ENCODE measurements around the gene ADIG. TPM values are rescaled to one million over a fixed set of nuclear protein-coding genes. Genes with fewer than 3 reads are reported as not detected.

ADIG gene
- total and polyA plus RNA-seq, 2 of the 13 experiments (the other 11 are each of a cell fraction or from before 2014, with no cell fraction given) = 0.15 TPM; not detected in 1

- TF ChIP-seq ZNF362 (CRISPR knock-in tag; IDR thresholded peaks at IDR 0.05; ENCODE audit: borderline replicate concordance) = 0 out of 2 replicates have a peak, but pooled peaks have one; percentile 55
- peak; percentile 2; the same call in 1 of the 2 replicates for TF ChIP-seq STAG1 (CRISPR knock-in tag; IDR thresholded peaks at IDR 0.05)
- TF ChIP-seq SALL2 (CRISPR knock-in tag; IDR thresholded peaks at IDR 0.05) = peak; percentile 30; the same call in 1 of the 2 replicates
- TF ChIP-seq PITX1 (CRISPR knock-in tag; IDR thresholded peaks at IDR 0.05) = no peak
- TF ChIP-seq ZNF580 (CRISPR knock-in tag; IDR thresholded peaks at IDR 0.05; ENCODE audit: borderline replicate concordance, low read depth) = no peak; the same call in 1 of the 2 replicates
- no peak for TF ChIP-seq ZNF510 (CRISPR knock-in tag; IDR thresholded peaks at IDR 0.05; ENCODE audit: low read depth)
- TF ChIP-seq HMGXB4 (CRISPR knock-in tag; IDR thresholded peaks at IDR 0.05; ENCODE audit: borderline replicate concordance in 1 of 2, low read depth in 1 of 2) = peak in 1 of 2 experiments; percentile 24; a peak in 3 of 4 replicates
- TF ChIP-seq TRAFD1 (CRISPR knock-in tag; IDR thresholded peaks at IDR 0.05; ENCODE audit: borderline replicate concordance) = peak; percentile 50; the same call in 1 of the 2 replicates
- TF ChIP-seq ZNF761 (CRISPR knock-in tag; conservative IDR thresholded peaks at IDR 0.05) = no peak
- TF ChIP-seq ARNT (IDR thresholded peaks at IDR 0.05) = no peak
- no peak for TF ChIP-seq MIER3 (CRISPR knock-in tag; IDR thresholded peaks at IDR 0.05; ENCODE audit: borderline replicate concordance)
- peak; percentile 26; the same call in 1 of the 2 replicates for TF ChIP-seq ZNF552 (CRISPR knock-in tag; IDR thresholded peaks at IDR 0.05; ENCODE audit: borderline replicate concordance)
- no peak for TF ChIP-seq ZNF432 (CRISPR knock-in tag; IDR thresholded peaks at IDR 0.05; ENCODE audit: borderline replicate concordance)
- TF ChIP-seq CCAR2 (optimal IDR thresholded peaks at IDR 0.05; ENCODE audit: low read depth, low read length) = no peak
- TF ChIP-seq MXD3 (CRISPR knock-in tag; IDR thresholded peaks at IDR 0.05) = 0 out of 2 replicates have a peak, but pooled peaks have one; percentile 20
These were observed 20.5 kb downstream of the ADIG start, which contains the start of gene ARHGAP40 (continued) for GRCh38 chr20:38601216-38602184.

Measured in HepG2 (cell line).